ENCODE measurements around the gene NTM. TPM values are rescaled to one million over a fixed set of nuclear protein-coding genes. Genes with fewer than 3 reads are reported as not detected.

The NTM gene
- total and polyA plus RNA-seq, 12 donors: 0.26 to 11.5 (median 4.0) TPM

- Histone ChIP-seq H3K27ac (no peak overlapping the region), H3K9me3 (replicated peaks in 1 of 3) (no peaks in the 10 kb centered on the region), H3K4me3 (no peak overlapping the region), H3K36me3 (replicated peaks in 1 of 2) (no peaks in the 10 kb centered on the region), H3K4me1 (replicated peaks in 1 of 2) (no peaks in the 10 kb centered on the region), H3K27me3 (no peaks in the 10 kb centered on the region)
- no peak for DNase-seq
- intact Hi-C loops (cut with DNase I): no loop called here
- WGBS, 4 donors: 77 to 91% (median 85%) methylated on average over 2 of the region's 2 CpGs
- TF ChIP-seq POLR2A (IDR thresholded peaks at IDR 0.05): no peak
- no peak for TF ChIP-seq CTCF (IDR thresholded peaks at IDR 0.05)
Measured at GRCh38 chr11:132042296-132042695, 671.9 kb downstream of the NTM start.

- Histone ChIP-seq H3K4me3 (no peak overlapping the region), H3K27me3 (no peaks in the 10 kb centered on the region), H3K36me3 (replicated peaks in 1 of 2) (no peaks in the 10 kb centered on the region), H3K4me1 (replicated peaks in 1 of 2) (no peaks in the 10 kb centered on the region), H3K27ac (no peak overlapping the region), H3K9me3 (replicated peaks in 1 of 3) (no peaks in the 10 kb centered on the region)
- intact Hi-C loops (cut with DNase I): no loop called here
- DNase-seq: no peak
- WGBS, 4 donors: 88 to 89% (median 88%) methylated on average over 1 of the region's 1 CpG
- TF ChIP-seq POLR2A (IDR thresholded peaks at IDR 0.05): no peak
- TF ChIP-seq CTCF (IDR thresholded peaks at IDR 0.05): no peak
Measured at GRCh38 chr11:132043714-132044113, 673.3 kb downstream of the NTM start.

GRCh38 chr11:132045107-132045506 lies 674.7 kb downstream of the NTM start:
- DNase-seq: no peak
- H3K4me3 ChIP-seq: no peak overlapping the region
- no peak overlapping the region for H3K27ac ChIP-seq
- H3K27me3 ChIP-seq: no peaks in the 10 kb centered on the region
- no peaks in the 10 kb centered on the region for H3K4me1 ChIP-seq (replicated peaks in 1 of 2)
- TF ChIP-seq CTCF (IDR thresholded peaks at IDR 0.05) (no peak), POLR2A (IDR thresholded peaks at IDR 0.05) (no peak)
- intact Hi-C loops (cut with DNase I): no loop called here
- H3K9me3 ChIP-seq (replicated peaks in 1 of 3): no peaks in the 10 kb centered on the region
- WGBS, 4 donors: 72 to 78% (median 75%) methylated on average over 3 of the region's 3 CpGs
- H3K36me3 ChIP-seq (replicated peaks in 1 of 2): no peaks in the 10 kb centered on the region

- Histone ChIP-seq H3K9me3 (replicated peaks in 1 of 3) (no peaks in the 10 kb centered on the region), H3K36me3 (replicated peaks in 1 of 2) (no peaks in the 10 kb centered on the region), H3K4me1 (replicated peaks in 1 of 2) (no peaks in the 10 kb centered on the region), H3K4me3 (no peak overlapping the region), H3K27ac (no peak overlapping the region), H3K27me3 (no peaks in the 10 kb centered on the region)
- no peak for TF ChIP-seq POLR2A (IDR thresholded peaks at IDR 0.05)
- TF ChIP-seq CTCF (IDR thresholded peaks at IDR 0.05): no peak
- 70 to 83% (median 80%) methylated on average over 2 of the region's 2 CpGs for WGBS, 4 donors
- intact Hi-C loops (cut with DNase I): no loop called here
- DNase-seq: no peak
Measured at GRCh38 chr11:132046288-132046865, 676.0 kb downstream of the NTM start.

All from adrenal gland (tissue), 12 donors.